NAMALWA (cell line): ENCODE results near the gene F7.

Experiments used
- DNase-seq: peaks from one replicate; pipeline ENCODE4 v3.0.0-alpha.2; 2015; ENCODE audit warnings: low spot score

Gene F7

DNA sequence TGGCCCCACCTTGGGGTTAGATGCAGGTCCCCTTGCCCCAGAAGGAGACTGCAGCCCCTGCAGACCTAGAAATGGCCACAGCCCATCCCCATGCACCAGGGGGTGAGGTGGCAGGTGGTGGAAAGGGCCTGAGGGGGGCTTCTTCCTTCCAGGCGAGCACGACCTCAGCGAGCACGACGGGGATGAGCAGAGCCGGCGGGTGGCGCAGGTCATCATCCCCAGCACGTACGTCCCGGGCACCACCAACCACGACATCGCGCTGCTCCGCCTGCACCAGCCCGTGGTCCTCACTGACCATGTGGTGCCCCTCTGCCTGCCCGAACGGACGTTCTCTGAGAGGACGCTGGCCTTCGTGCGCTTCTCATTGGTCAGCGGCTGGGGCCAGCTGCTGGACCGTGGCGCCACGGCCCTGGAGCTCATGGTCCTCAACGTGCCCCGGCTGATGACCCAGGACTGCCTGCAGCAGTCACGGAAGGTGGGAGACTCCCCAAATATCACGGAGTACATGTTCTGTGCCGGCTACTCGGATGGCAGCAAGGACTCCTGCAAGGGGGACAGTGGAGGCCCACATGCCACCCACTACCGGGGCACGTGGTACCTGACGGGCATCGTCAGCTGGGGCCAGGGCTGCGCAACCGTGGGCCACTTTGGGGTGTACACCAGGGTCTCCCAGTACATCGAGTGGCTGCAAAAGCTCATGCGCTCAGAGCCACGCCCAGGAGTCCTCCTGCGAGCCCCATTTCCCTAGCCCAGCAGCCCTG lies 12.8 kb downstream of the F7 start:
- DNase-seq, result no peak

DNA sequence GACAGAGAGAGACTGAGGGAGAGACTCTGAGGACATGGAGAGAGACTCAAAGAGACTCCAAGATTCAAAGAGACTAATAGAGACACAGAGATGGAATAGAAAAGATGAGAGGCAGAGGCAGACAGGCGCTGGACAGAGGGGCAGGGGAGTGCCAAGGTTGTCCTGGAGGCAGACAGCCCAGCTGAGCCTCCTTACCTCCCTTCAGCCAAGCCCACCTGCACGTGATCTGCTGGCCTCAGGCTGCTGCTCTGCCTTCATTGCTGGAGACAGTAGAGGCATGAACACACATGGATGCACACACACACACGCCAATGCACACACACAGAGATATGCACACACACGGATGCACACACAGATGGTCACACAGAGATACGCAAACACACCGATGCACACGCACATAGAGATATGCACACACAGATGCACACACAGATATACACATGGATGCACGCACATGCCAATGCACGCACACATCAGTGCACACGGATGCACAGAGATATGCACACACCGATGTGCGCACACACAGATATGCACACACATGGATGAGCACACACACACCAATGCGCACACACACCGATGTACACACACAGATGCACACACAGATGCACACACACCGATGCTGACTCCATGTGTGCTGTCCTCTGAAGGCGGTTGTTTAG lies 13.7 kb downstream of the F7 start:
- DNase-seq, result no peak

DNA sequence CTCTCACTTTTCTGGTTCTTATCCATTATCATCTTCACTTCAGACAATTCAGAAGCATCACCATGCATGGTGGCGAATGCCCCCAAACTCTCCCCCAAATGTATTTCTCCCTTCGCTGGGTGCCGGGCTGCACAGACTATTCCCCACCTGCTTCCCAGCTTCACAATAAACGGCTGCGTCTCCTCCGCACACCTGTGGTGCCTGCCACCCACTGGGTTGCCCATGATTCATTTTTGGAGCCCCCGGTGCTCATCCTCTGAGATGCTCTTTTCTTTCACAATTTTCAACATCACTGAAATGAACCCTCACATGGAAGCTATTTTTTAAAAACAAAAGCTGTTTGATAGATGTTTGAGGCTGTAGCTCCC lies 14.2 kb downstream of the F7 start:
- no peak for DNase-seq

DNA sequence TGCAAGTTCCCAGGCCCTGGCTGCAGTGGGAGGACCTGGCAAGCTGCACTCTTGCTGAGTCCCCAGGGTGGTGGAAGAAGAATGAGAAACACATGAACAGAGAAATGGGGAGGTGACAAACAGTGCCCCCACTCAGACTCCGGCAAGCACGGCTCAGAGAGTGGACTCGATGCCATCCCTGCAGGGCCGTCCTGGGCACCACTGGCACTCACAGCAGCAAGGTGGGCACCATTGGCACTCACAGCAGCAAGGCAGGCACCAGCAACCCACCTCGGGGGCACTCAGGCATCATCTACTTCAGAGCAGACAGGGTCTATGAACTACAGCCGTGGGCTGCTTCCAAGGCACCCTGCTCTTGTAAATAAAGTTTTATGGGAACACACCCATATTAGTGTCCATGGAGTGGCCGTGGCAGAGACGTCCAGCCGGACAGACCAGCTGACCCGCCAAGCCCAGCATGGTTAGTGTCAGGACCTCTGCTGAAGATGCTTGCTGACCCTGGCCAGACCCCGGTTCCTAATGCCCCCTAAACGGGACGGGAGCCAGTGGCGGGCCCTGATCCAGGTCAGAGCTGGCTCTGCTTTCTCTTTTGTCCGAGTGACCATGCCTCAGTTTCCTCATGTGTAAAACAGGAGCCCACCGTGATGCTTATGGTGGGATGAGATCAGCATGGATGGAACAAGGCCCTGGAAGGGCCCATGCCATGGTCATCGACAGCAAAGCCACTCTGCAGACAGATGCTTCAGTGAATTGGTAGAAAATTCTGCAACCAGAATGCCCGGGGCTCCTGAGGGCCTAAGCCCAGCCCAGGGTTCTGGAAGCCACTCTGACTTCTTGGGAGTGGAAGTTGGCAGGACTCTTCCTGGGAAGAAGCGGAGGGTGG lies 14.9 kb downstream of the F7 start:
- no peak for DNase-seq

DNA sequence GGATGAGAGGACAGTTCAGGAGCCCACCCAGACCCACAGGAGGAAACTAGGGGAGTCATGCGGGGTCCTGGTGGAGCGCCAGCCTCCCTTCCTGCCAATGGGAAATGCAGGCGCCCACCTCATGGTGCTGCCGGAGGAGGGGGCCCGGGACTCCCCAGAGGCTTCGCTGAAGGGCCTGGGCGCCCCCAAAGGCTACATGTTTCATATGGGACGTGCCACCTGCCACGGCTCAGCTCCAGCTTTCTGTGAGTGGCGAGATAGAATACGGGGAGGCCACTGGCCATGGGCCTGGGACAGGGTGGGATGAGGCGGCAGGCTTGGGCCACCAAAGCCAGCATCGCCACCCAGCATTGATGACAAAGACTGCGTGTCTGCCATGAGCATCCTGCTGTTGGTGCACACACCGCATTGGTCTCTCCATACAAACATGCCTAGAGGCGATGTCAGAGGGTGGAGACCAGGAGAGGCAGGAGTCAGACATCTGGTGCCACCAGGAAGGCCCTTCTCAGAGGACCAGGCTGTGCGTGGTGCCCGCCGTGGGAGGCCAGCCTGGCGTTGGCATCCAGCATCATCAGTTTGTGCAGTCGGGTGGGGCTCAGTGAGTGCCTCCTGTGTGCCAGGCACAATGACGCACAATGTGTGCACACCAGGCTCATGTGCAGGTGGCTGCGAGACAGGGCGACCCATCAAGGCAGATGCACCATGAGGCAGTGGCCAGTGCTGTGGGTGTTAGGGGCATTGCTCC lies 15.8 kb downstream of the F7 start:
- no peak for DNase-seq

DNA sequence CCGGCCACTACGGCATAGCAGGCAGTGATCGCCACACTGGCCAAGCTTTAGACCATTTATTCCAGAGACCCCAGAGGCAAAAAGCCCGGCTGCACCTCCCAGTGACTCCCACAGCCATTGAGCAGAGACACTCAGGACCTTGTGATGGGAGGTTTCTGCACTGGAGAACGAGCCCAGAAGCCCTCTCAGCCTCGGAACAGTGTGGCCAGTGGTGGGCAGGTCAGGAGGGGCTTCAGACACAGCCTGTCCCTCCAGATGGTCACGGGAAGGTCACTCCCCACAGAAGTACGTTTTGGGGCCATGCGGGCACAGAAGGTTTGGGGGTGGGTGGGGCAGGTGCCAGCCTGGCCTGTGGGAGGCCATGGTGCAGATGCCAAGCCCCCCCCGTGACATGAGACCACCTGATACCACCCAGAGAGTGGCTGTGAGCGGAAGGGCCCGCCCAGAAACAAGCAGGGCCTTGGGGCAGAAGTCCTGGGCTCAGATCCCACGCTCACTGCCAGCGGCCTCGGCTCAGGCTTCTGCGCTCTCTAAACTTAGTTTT lies 16.4 kb downstream of the F7 start:
- no peak for DNase-seq

DNA sequence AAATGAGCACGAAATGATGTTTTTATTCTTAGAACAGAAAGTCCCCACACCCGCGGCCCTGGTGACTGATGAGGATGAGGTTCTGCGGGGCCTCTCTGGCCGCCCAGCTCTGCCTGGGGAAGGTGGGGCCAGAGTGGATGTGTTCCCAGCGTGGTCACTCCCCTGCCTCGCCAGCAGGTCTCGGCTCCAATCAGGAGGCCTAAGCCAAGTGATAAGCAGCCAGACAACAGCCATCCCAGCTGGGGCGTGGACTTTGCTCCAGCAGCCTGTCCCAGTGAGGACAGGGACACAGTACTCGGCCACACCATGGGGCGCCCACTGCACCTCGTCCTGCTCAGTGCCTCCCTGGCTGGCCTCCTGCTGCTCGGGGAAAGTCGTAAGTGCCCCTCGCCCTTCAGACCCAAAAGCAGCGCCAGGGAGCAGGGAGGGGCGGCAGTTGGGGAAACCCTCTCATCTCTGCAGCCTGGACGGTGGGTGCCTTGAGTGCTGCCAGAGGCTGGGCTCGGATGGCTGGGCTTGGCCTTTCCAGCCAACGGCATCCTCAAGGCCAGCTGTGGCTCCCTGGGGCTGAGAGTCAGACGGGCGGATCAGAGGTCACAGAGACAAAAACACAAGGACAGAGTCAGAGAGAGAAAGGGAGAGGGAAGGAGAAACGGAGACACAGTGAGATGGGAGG lies 17.1 kb downstream of the F7 start, which contains the start of gene F10:
Gene F10 (plus strand): TSS at position 250 of the 676 bp plus-strand sequence. CDS start 57 bp downstream, at position 307.
- no peak for DNase-seq

DNA sequence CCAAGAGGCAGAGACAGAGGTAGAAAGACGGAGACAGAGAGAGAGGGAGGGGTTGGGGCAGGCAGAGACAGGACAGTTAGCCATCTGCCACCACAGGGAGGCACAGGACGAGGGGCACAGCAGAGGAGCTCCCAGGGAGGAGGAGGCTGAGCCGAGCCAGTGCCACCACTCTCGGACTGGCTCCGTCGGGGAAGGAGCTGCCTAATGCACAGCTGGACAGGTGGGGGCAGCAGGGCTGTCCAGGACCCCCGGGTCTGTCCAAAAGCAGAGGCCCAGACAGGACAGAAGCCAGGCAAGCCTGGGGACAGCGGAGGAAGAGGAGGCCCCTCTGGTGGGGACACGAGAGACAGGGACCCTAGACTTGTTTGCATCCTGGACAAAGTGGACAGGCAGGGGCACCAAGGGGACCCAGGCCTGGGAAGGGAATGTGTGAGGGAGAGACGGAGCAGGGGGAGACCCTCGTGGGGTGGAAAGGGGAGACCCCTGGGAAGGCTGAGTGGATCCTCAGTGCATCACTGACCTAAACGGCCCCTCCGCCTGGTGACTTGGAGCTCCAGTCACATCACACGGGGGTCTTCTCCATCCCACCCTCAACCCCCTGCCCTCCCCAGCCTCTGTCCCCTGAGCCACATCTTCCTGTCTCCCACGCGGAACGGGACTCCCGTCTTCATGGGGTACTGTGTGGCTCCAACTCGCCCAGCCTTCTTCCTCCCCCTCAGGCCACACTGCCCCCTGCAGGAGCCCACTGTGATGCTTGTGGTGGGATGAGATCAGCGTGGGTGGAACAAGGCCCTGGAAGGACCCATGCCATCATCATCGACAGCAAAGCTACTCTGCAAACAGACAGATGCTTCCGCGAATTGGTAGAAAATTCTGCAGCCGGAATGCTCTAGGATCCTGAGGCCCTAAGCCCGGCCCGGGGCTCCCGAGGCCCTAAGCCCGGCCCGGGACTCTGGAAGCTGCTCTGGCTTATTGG lies 17.9 kb downstream of the F7 start:
- peak; percentile 46 for DNase-seq

DNA sequence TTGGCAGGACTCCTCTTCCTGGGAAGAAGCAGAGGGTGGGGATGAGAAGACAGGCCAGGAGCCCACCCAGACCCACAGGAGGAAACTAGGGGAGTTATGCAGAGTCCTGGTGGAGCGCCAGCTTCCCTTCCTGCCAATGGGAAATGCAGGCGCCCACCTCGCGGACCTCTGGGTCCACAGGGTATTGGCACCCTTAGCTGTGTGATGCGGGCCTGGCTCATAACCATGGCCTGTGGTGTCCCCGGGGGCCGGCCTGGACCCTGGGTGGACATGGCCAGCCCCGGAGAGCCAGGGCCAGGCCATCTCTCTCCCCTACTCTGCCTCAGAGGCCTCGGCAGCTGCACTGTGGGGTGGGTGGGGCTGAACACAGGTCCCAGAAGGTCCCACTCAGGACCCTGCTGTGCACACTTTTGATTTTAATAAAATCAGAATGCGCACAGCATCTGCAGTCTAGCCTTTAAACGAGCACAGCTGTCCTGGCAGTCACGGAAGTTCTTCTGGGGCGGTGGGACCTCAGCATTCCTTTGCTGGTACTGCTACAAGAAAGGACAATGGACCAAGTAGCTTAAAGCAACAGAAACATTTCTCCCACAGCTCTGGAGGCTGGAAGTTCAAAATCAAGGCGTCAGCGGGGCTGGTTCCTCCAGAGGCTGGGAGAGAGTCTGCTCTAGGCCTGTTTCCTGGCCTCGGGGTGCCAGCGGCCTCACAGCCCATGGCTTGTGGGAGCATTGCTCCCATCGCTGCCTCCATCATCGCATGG lies 18.8 kb downstream of the F7 start:
- DNase-seq, result no peak

DNA sequence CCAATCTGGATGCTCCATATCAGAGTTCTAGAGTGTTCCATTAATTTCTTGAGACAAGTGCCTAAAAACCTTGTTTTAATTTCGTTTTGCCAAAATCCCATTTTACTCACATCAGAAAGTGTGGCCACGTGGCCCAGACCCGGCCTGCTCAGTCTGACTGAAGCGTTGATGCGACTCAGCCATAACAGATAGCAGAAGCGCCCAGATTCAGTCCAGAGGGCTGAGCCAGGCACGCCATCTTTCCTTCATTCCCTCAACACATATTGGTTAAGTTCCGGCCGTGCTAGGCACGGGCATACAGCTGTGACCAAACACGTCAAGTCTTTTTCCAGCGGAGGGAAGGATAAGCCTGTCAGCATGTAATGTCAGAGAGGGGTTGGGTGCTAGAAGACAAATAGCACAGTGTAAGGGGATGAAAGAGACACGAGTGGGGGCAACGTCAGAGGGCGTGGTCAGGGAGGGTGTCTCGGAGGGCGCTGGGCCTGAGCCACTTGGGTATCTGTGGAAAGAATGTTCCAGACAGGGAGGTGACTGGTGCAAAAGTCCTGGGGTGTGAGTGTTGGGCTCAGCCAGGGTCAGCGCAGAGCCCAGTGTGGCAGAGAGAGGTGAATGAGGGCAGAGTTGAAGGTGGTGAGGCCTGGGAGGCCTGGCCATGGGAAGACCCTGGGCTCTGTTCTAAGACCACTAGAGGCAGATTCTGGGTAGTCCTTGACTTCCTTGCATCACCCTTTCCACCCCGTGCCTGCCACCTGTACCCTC lies 20.1 kb downstream of the F7 start:
- no peak for DNase-seq

DNA sequence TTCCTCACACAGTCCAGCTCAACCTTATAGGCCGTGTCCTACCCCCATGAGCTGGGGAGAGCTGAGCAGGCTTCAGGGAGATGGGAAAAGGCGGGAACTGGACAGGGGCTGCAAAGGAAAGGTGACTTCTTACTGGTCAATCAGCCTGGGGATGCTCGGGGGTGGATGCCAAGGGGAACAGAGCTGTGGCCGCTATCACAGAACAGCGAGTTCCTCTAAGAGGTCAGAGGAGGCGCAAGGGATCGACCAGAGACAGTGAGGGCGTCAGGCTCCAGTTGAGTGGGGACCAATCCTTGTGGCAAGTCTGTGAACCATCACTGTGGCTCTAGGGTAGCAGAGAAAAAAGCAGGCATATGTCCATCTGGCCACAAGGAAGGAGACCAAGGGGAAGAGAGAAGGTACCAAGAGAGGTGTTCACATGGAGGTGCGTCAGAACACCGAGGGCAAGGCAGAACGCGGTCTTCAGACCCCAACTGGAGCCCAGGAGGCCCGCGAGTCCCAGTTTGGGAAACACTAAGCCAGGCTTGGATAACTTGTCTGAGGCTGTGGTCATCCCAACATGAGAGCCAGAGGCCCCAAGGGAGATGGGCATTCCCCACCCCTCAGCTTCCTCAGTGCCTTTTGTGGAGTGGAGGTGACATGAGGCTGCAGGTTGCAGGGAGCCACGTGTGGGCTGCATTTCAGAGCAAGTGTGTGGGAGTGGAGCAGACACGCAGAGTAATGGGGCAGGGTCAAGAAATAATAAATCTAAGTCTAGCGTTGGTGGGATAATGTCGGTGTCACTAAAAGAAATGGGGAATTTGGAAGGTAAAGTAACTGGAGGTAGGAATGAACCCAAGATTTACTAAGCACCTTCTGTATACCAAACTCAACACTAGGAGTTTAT lies 20.9 kb downstream of the F7 start:
- no peak for DNase-seq

DNA sequence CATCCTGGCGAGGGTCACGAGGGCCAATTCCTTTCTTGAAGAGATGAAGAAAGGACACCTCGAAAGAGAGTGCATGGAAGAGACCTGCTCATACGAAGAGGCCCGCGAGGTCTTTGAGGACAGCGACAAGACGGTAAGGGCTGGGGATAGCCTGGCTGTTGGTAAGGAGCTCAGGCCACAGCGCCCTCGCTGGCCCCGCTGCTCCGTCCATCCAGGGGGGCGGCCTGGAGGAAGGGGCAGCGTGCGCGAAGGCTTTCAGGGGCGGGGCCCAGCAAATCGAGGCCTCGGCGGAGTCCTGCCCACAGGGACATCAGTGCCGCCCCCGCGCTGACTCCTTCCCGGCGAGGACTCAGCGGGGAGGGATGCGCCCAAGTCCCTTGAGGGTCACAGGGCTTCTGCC lies 23.9 kb downstream of the F7 start:
- DNase-seq, result no peak

DNA sequence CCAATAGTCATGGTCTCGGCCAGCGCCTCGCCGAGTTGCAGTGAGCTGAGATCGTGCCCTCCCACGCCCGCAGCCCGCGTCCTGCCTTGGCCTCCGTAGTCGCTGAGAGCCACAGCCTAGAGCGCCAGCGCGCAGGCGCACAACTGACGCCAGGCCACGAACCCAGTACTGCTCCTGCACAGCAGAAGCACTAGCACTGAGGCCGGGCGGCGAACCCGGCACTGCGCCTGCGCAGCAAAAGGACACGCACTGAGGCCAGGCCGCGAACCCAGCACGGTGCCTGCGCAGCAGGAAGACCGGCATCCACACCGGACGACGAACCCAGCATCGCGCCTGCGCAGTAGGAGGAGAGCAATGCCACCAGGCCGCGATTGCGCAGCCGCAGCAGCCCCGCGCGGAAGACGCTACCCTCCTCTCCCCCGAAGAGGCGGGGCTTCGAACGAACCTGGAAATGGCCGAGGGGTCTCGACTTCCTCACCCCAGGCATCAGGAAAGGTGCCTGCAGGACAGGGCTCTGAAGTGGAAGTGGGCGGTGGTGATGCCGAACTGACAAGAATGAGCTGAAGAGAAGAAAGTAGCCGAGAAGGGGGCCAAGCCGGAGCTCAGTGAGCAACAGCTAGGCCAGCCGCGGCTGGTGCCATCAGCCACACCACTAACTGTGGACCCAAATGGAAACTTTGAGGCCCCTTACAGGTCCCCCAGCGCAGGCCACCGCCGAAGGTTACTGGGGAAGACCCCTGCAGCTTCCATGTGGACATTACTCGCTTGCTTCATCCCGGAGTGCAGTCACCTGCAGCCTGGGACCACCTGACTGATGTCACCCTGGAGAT lies 24.5 kb downstream of the F7 start:
- no peak for DNase-seq

DNA sequence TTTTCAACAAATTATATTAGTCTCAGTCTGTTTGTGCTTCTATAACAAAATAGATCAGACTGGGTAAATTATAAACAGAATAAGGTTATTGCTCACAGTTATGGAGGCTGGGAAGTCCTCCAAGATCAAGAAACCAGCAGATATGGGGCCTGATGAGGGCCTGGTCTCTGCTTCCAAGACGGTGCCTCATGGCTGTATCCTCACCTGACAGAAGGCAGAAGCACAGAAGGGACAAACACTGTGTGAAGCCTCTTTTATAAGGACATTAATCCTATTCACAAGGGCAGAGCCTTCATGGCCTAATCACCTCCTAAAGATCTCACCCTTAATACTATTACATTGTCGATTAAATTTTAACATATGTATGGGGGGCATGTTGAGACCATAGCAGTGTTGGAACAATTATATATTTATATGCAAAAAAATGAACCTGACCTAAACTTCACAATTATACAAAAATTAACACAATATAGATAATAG lies 29.7 kb downstream of the F7 start:
- no peak for DNase-seq

DNA sequence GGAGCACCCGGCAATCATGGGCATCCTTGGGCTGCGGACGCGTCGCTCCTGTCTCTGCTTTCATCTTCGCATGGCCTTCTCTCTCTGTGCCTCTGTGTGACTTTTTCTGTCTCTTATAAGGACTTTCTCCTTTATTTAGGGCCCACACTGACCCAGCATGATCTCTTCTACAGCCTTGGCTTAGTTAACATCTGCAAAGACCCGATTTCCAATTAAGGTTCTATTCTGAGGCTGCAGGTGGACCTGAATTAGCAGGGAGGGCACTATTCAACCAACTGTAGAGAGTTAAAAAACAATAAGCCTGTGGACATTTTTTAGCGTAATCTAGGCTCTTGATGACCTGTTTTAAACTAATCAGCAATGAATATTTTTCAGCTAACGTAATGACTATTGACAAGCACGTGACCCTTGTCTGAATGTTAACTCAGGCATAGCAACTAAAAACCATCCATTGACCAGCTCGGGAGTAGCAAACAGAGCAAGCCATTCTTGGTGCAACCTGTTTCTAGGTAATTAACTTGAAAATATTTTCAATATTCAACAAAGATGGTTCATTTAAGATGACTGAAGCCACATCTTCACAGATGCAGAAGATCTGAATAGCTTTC lies 32.2 kb downstream of the F7 start:
- no peak for DNase-seq
